ENCODE measurements around the gene DIO3.

- no peak for TF ChIP-seq SUZ12 (IDR thresholded peaks at IDR 0.05; ENCODE audit: extremely low read depth, insufficient read depth, insufficient read length)
- no peak for TF ChIP-seq ZNF274 (IDR thresholded peaks at IDR 0.05; ENCODE audit: low read depth, low read length)
- TF ChIP-seq YY1 (IDR thresholded peaks at IDR 0.05; ENCODE audit: insufficient read depth, insufficient read length) = no peak
Observed at GRCh38 chr14:101521978-101522377, 39.3 kb upstream of the DIO3 start.
